ENCODE measurements around the gene CMSS1. TPM values are rescaled to one million over a fixed set of nuclear protein-coding genes. Genes with fewer than 3 reads are reported as not detected.
"Not testable (repeated sequence)": the region's sequence is repeated elsewhere in the genome, so short reads cannot be mapped to it uniquely, and the experiment has no call there.

The CMSS1 gene
- total RNA-seq, 2 donors from 2014 or later = 18.5 to 27.6 TPM

DNA sequence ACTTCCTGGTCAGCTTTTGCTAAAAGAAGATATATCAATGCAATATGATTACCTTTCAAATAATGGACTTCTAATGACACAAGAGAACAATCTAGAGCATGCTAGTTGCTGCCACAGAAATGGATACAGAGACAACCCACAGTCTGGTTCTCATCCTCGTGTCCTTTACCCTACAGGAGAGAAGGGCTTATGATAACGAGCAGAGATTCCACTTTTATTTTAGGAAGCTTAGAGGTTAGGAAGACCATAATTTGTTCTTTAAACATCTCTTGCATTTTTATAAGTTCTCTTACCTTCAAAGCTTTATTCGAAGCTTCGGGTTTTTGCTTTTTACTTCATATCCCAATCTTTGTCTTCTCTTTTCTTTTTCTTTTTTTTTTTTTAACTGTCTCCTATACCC lies 257.5 kb downstream of the CMSS1 start:
- intact Hi-C loops (cut with DNase I) = loop anchor here in 1 of 2 donors (10.0 kb wide), 1 partner anchor 80 kb away; no protein-coding TSS in a partner anchor
- DNase-seq (ENCODE audit: low spot score) = no peak

DNA sequence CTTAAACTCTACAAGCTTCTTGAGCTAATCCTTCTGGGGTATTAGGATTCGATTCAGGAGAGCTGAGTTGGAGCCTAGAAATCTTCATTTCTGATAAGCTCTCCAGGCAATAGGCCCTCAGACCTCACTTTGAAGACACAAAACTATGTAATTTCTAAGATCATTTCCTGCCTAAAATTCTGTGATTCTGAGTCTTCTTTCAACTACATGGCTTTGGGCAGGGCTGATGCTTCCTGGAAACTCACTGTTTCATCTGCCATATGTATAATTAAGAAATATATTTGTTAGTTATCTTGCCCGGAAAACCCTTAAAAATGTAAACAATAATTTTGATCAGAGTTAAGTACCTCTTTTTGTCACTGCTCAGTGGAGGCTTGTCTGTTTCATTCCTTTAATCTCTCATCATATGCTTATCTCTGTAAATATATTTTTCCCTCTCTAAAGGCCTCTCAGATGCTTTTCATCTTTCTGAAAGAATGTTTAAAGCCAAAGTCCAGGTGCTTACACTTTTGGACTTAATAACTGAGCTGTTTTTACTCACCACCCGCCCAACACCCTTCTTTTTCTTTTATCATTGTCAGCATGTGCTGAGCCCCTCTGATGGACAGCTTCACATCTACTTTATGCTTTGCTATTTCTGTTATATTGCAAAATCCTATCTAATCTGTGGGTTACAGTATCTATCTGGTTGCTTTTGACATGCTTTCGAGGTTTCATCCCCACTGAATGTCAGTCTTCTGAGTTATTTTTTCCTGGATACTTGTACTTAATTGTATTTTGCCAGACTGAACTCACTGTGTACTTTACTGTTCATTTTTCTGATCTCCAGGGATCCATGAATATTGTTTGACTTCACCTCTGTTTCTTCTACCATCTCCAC lies 258.4 kb downstream of the CMSS1 start:
- intact Hi-C loops (cut with DNase I) = loop anchor here in 1 of 2 donors (10.0 kb wide), 1 partner anchor 79 kb away; no protein-coding TSS in a partner anchor
- no peak for DNase-seq (ENCODE audit: low spot score)

DNA sequence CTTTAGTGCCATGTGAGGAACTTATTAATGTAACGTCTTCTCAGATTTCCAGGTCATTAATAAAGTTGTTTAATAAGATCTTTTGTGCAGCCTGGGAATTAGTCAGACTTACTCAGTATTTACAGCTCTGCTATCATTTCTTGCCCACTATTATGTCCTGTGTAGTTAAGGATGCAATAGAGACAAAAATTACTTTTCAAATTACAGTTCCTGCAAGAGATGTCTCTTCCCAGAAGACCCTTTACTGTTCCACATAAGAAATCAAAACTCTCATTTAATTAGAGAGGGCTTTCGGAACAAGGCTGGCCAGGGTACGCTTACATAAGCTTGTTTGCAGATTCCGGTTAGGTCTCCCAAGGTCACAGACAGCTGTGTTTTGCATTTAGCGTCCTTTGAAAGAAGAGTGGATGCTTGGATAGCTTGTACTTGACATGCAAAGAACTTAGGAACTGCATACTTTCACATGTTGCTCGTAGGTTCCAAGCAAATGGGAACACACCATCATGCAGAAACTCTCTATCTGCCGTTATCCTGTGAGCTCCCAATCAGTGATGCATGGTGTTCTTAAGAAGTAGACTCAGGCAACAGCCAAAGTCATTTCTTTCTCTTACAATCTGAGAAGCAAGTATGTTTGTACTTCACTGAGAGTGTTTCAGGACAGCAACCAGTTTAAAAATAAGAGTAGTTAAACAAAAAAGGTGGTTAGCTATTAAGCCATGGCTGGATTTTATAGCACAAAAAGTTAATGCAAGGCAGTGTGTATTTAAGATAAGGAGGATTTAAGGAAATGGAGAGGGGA lies 259.3 kb downstream of the CMSS1 start:
- intact Hi-C loops (cut with DNase I) = loop anchor here in 1 of 2 donors (10.0 kb wide), 1 partner anchor 78 kb away; no protein-coding TSS in a partner anchor
- no peak for DNase-seq (ENCODE audit: low spot score)

DNA sequence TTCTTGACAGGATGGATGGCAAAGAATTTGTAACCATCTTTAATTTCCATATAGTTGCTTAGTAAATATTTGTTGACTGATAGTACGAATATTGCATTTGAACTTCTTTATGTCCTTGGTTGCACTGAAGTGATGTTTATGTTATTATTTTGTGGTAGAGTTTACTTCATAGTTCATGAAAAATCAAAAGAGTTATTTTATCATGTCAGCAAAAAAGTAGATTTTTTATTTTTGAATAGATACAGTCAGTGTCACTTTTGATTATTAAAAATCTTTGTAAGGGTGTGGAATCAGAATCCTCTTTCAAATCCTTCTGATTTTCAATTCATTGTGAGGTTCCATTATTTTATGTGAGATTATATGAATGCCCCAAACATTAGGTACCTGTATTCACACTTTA lies 261.7 kb downstream of the CMSS1 start:
- DNase-seq (ENCODE audit: low spot score) = no peak
- intact Hi-C loops (cut with DNase I) = loop anchor here in 1 of 2 donors (10.0 kb wide), 1 partner anchor 75 kb away; no protein-coding TSS in a partner anchor

DNA sequence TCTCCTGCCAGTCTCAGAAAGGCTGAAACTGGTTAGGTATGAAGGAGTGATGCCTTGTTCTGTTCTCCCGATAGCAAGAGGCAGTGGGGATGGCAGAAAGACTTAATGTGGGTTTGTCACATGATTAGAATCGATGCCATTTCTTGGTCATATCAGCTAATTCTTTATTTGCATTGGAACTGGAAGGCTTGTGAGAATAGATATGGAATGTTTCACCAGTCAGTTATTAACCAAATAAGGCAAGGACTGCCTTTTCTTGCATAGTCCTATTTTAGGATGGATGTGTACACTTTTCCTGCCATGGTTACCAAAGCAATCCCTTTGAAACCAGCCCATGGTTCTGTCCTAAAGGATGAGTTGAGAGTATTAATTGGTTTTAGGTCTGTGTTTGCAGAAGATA lies 262.9 kb downstream of the CMSS1 start:
- intact Hi-C loops (cut with DNase I) = no loop called here
- DNase-seq (ENCODE audit: low spot score) = no peak

DNA sequence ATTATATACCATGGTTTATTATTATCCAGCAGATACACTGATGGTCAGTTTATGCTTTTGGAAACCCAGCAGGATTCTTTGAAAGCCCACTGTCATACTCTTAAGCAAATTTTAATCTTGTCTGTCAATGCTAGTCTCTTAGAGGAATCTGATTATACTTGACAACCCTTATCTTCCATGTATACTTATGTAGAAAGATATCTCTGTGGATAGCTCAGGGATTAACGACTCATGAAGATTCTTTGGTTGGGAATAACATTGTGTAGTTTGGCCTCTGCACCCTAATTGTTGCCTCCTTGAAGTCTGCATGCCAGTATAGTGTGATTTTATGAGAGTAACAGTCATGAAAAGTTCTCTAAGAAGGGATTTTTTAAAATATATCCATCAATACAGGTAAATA lies 263.6 kb downstream of the CMSS1 start:
- DNase-seq (ENCODE audit: low spot score) = no peak
- intact Hi-C loops (cut with DNase I) = no loop called here

DNA sequence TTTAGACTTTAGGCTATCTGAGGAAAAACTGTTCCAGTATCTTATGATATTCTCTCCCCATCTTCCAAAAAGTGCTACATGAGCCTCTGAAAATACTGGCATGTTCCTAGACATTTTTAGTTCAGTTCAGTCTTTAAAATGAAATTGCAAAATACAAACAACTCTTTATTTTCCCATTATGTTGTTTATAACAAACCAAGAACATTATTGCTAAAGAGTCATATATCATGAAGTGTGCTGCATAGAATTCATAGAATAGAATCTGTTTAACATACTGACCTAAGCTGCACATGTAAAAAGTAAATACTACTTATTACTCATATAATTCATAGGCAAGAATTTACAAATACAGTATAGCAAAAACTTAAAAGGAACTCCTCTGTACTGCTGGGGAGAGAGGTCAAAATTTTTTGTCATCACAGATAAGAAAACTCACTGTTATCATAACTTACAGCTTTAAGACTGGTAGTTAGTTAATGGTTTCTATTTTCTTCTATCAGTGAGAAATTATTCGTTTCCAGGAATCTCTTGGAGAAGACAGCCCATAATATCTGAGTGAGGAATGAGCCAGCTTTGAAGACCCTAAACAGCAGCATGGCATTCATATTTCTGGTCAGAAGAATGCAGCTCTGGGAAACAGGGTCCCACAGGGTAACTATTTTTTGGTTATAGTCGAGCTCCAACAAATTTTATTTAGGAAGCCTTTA lies 264.5 kb downstream of the CMSS1 start:
- DNase-seq (ENCODE audit: low spot score) = no peak

DNA sequence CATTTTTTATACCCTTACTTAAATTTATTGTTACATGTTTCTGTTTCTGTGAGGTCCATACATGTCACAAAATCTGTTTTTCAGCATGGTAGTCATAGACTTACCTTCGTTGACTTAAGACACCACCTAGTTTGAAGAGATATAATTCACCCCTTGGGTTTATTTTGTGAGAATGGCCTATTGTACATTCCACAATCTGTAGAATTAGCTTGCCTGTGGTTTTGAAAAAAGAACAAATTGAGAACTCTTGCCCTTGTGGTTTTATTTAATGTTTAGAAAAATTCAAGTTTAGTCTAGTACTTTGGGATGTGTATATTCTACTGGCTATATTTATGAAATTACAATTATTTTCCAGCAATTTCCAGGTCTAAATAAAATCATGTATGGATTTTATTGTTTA lies 265.1 kb downstream of the CMSS1 start:
- intact Hi-C loops (cut with DNase I) = no loop called here

More for the DNA sequence above, 264.5 kb downstream of the CMSS1 start:
- intact Hi-C loops (cut with DNase I) = no loop called here

DNA sequence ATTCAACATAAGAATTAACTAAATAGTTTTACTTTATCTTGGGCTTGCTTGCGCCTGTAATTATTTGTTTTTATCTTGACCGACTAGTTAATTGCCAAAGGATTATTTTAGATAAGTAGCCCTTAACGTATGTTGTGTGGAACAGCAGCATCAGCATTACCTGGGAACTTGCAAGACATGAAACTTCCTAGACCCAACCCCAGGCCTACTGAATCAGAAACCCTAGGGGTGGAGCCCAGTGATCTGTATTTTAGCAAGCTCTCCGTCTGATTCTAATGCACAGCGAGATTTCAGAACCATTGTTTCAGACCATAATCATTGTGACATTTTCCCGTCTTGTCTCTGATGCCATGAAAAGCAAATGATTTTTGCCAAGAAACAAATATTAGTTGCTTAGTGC lies 265.5 kb downstream of the CMSS1 start:
- intact Hi-C loops (cut with DNase I) = no loop called here
- DNase-seq (ENCODE audit: low spot score) = no peak

More for the DNA sequence above, 265.1 kb downstream of the CMSS1 start:
- no peak for DNase-seq (ENCODE audit: low spot score)

DNA sequence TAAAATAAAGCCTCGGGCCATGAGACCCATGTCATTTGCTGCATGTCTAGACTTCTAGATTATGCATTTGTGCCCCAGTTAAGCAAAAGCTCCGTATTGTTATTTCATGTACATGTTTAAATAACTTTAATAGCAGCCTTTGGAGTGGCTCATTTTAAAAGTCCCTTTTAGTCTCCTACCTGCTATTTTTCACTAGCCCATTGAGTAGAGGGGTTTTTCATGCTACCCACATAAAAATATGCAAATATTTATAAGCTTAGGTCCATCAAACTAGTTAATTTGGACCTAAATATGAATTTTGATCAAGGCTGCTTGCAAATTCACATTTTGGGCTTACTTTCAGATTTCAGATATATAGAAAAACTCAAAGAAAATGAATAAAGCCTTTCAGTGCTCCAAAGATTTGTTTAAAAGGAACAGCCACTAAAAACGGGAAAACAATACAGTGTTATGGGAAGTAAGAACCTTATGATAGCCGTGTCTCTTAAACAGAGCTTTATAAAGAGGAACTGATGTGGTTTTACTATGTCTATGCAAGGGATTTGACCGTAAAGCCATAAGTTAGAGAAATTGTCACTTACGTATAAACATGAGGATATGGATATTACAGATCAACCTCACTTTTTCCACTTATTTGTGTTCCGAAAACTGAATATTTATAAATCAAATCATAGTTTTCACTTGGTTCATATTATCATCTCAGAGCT lies 266.6 kb downstream of the CMSS1 start:
- DNase-seq (ENCODE audit: low spot score) = no peak
- intact Hi-C loops (cut with DNase I) = no loop called here

DNA sequence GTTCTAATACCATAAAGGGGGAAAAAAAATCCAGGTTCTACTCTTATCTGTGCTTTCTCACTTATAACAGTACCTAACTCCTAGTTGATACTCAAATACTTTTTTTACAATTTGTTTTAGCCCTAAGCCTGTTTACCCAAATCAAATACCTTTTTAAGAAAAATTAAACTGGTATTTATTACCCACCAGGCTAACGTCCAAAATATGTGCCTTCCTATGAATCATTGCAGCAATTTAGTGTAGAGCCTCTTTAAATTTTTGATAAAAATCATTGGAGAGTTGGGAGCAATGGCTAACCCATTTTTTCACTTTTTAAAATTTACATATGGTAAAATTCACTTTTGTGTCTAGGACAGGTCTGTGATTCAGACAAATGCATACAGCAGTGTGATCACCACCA lies 268.7 kb downstream of the CMSS1 start:
- DNase-seq (ENCODE audit: low spot score) = no peak
- intact Hi-C loops (cut with DNase I) = loop anchor here in 1 of 2 donors (5.0 kb wide), 1 partner anchor 66 kb away; no protein-coding TSS in a partner anchor

DNA sequence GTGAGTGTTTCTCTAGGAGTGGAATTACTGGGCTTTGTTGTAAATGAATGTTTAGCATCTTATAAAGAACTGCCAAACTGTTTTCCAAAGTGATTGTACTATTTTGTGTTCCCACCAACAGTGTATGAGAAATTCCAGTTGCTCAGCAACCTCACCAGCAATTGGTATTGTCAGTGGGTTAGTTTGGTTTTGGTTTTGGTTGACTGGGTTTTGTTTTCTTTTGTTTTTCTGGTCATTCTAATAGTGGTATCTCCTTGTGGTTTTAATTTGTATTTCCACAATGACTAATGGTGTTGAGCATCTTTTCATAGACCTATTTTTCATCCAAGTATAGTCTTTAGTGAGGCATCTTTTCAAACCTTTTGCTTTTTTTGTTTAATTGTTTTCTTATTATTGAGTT lies 269.5 kb downstream of the CMSS1 start:
- DNase-seq (ENCODE audit: low spot score) = no peak

DNA sequence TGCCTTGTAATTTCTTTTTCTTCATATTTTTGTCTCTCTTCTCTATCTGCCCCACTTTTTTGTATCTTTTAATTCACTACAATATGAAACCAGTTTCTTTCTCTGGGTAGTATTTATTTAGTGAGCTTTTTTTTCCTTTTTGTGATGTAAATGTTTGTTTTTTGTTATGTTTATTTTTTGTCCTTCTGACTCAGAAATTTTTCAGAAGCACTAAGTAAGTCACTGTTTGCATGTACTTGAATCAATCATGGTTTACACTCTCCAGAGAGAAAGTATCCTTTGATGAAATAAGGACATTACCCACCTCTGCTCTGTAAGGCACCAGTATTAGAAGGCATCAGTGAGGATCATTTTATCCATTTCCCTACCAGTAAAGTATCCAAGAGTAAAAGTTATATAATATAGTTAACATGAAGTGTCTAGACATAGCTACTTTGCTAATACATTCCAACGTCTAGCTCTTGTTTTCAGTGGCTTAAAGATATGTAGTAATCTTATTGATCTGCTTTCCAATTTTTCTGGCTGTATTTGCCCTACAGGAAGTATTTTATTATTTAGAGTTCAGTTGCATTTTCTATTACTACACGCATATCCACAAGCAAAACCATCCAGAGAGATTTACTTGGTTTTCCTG lies 271.2 kb downstream of the CMSS1 start:
- intact Hi-C loops (cut with DNase I) = loop anchor here in 1 of 2 donors (5.0 kb wide), 1 partner anchor 63 kb away; no protein-coding TSS in a partner anchor
- DNase-seq (ENCODE audit: low spot score) = no peak

More for the DNA sequence above, 269.5 kb downstream of the CMSS1 start:
- intact Hi-C loops (cut with DNase I) = loop anchor here in 1 of 2 donors (5.0 kb wide), 1 partner anchor 65 kb away; no protein-coding TSS in a partner anchor

DNA sequence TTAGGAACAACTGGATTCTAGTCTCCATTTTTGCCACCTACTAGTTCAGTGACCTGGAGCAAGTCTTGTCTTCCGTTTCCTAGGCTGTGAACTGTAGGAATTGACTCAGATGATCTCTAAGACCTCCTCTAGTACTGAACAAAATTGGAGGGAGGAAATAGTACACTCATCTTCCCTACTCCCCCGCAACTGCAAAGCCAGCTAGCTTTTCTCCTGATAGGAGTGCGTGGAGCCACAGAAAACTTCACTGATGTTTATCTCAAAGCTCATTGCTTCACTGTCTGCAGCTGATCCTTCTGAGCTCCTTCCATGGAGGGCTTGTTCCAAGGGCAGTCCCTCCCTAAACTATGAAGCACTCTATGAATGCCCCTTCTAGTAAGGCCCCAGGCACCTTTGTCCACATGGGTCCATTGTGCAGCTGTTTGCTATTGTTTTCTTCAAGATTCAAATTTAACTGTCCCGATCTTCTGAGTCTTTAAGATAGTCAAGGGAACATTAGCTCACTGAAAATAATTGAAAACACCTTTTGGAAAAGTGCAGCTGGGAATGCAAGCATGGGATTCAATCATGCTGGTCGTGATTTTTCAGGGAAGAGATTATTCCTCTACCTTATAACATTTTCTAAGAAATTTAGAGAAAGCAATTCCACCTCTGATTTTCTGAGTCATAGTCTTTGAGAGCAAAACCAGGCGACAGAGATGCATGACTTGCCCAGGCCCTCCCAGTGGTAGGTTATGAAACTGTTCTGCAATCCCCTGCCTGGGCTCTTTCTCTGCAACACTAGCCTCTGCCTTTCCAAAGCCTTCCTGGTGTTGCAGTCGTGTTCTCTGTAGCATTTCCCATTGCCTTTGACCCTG lies 272.4 kb downstream of the CMSS1 start:
- intact Hi-C loops (cut with DNase I) = loop anchor here in 1 of 2 donors (5.0 kb wide), 1 partner anchor 62 kb away; no protein-coding TSS in a partner anchor
- no peak for DNase-seq (ENCODE audit: low spot score)

DNA sequence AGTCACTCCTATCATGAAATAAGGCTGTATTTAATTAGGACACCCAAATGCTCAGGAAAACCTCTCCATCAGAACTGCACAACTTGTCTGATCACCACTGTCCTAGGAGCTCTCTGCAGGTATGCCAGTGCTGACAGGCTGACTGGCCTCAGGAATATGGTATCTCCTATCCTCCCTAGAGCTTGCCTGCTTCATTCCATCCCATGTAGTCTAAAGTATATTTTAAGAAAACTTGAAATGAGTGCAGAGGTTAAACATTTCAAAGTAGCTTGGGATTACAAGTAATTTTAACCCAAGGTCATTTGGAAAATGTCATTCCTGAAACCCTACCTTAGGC lies 273.0 kb downstream of the CMSS1 start:
- intact Hi-C loops (cut with DNase I) = no loop called here
- DNase-seq (ENCODE audit: low spot score) = no peak

DNA sequence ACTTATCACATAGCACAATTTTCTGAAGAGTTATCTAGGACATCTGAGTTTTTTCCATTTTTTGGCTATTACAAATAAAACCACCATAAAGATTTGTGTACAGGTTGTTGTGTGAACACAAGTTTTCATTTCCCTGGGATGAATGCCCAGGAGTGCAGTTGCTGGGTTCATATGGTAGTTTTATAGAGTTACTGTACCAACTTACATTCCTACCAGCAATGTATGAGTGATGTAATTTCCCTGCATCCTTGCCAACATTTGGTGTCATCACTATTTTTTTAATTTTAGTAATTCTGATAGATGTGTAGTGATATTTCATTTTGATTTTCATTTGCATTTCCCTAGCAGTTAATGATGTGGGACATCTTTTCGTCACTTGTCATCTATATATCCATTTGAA lies 276.2 kb downstream of the CMSS1 start:
- intact Hi-C loops (cut with DNase I) = no loop called here
- no peak for DNase-seq (ENCODE audit: low spot score)

DNA sequence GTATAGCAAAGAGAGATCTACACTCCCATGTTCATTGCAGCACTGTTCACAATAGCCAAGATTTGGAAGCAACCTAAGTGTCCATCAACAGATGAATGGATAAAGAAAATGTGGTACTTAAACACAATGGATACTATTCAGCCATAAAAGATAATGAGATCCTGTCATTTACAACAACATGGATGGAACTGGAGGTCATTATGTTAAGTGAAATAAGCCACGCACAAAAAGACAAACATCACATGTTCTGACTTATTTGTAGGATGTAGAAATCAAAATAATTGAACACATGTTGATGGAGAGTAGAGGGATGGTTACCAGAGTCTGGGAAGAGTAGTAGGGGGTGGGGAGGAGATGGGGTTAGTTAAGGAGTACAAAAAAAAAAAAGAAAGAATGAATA lies 278.6 kb downstream of the CMSS1 start:
- intact Hi-C loops (cut with DNase I); DNase-seq (ENCODE audit: low spot score): not testable (repeated sequence)

All from posterior vena cava (tissue), 2 donors.